H1 (cell line): Measurements from ENCODE around the gene EBF3. TPM values are rescaled to one million over a fixed set of nuclear protein-coding genes. Genes with fewer than 3 reads are reported as not detected.

Source experiments
- CTCF ChIA-PET: fragments of 300-600 bp; sonication (Branson Sonifier 250); formaldehyde crosslinking; loops from one replicate; lab custom pipeline; 2021; ENCODE audit not compliant: partially characterized antibody; lab: Charles Lee
- POLR2A ChIA-PET: fragments of 300-600 bp; sonication (Branson Sonifier 250); formaldehyde crosslinking; loops from one replicate; lab custom pipeline; 2021; ENCODE audit warnings: inconsistent platforms; ENCODE audit not compliant: partially characterized antibody; lab: Charles Lee
- DNase-seq, 2 experiments: peaks; one replicate each; pipeline versions ENCODE4 v3.0.0 to v3.0.0-alpha.2; 2010 to 2022; ENCODE audit warnings: low spot score in 2 of 2, low read depth in 1 of 2, mixed read lengths in 1 of 2
- FAIRE-seq: peaks from 2 replicates; lab custom pipeline; 2011; peaks lifted over from hg19 to GRCh38; lab: Jason Lieb, UNC
- H2AFZ ChIP-seq: 2 replicates; pipeline ENCODE4 v1.8.1; 2012; ENCODE audit warnings: low read length, inconsistent platforms
- H2AK5ac ChIP-seq: 2 replicates; pipeline ENCODE4 v1.6.1; 2013; ENCODE audit warnings: low read depth, low read length
- H2BK120ac ChIP-seq: replicated peaks from 2 replicates; pipeline ENCODE3; 2013; ENCODE audit warnings: low read depth, low read length, inconsistent platforms
- H2BK12ac ChIP-seq: 2 replicates; pipeline ENCODE4 v1.6.1; 2013; ENCODE audit warnings: low read depth, low read length
- H2BK15ac ChIP-seq: 2 replicates; pipeline ENCODE4 v1.6.1; 2013; ENCODE audit warnings: low read length
- H2BK20ac ChIP-seq: 2 replicates; pipeline ENCODE4 v1.6.1; 2013; ENCODE audit warnings: low read length
- H2BK5ac ChIP-seq: 2 replicates; pipeline ENCODE4 v1.6.1; 2013; ENCODE audit warnings: low read depth, low read length
- H3K14ac ChIP-seq: 2 replicates; pipeline ENCODE4 v1.6.1; 2013; ENCODE audit warnings: inconsistent platforms; ENCODE audit not compliant: insufficient read length
- H3K18ac ChIP-seq: 2 replicates; pipeline ENCODE4 v1.6.1; 2013; ENCODE audit warnings: low read length; ENCODE audit errors: extremely low read depth
- H3K23ac ChIP-seq: 2 replicates; pipeline ENCODE4 v1.6.1; 2013; ENCODE audit warnings: inconsistent platforms; ENCODE audit not compliant: insufficient read length
- H3K23me2 ChIP-seq: 2 replicates; pipeline ENCODE4 v1.6.1; 2013; ENCODE audit warnings: low read depth, low read length
- H3K27ac ChIP-seq: 2 replicates; pipeline ENCODE4 v1.6.1; 2011; ENCODE audit warnings: low read depth, low read length, inconsistent platforms
- H3K27me3 ChIP-seq, 4 experiments: replicated peaks in 1 of 4; 1 replicate in 1 of 4; 2 replicates in 3 of 4; pipeline versions ENCODE4 v1.6.1 to v1.8.1; 2011 to 2013; ENCODE audit warnings: low read length in 3 of 4, mild to moderate bottlenecking in 3 of 4, inconsistent platforms in 2 of 4, mixed read lengths in 2 of 4, moderate library complexity in 1 of 4; ENCODE audit not compliant: control insufficient read depth in 3 of 4, insufficient read depth in 3 of 4; ENCODE audit errors: extremely low read depth in 1 of 4
- H3K36me3 ChIP-seq, 4 experiments: 2 replicates each; pipeline versions ENCODE4 v1.6.1 to v1.8.1; 2011 to 2013; ENCODE audit warnings: mild to moderate bottlenecking in 4 of 4, low read length in 3 of 4, moderate library complexity in 2 of 4, control low read depth in 1 of 4, inconsistent platforms in 1 of 4; ENCODE audit not compliant: insufficient read depth in 4 of 4, control insufficient read depth in 2 of 4
- H3K4ac ChIP-seq: replicated peaks from 2 replicates; pipeline ENCODE3; 2013; ENCODE audit warnings: low read length, low read depth, mixed read lengths, inconsistent platforms; ENCODE audit not compliant: insufficient read length
- H3K4me1 ChIP-seq, 4 experiments: replicated peaks in 1 of 4; 1 replicate in 1 of 4; 2 replicates in 3 of 4; pipeline versions ENCODE4 v1.6.1 to v1.8.1; 2011 to 2013; ENCODE audit warnings: low read length in 3 of 4, inconsistent platforms in 2 of 4, mixed read lengths in 1 of 4; ENCODE audit not compliant: insufficient read depth in 4 of 4, control insufficient read depth in 3 of 4
- H3K4me2 ChIP-seq, 2 experiments: 2 replicates each; pipeline versions ENCODE4 v1.6.1 to v1.8.1; 2011 to 2013; ENCODE audit warnings: low read depth in 2 of 2, low read length in 2 of 2, control low read depth in 1 of 2, inconsistent platforms in 1 of 2, mild to moderate bottlenecking in 1 of 2; ENCODE audit not compliant: insufficient read depth in 1 of 2
- H3K4me3 ChIP-seq, 4 experiments: fragments of 200-600, 300-600 bp in 1 of 4; sonication (generic), shearing (Covaris generic), sonication (Bioruptor Twin) in 1 of 4; 2 replicates each; pipeline versions ENCODE4 v1.5.1 to v1.8.1; 2011 to 2016; ENCODE audit warnings: low read length in 4 of 4, low read depth in 3 of 4, control low read depth in 2 of 4, inconsistent platforms in 2 of 4, mild to moderate bottlenecking in 2 of 4, mixed read lengths in 1 of 4, moderate library complexity in 1 of 4; ENCODE audit not compliant: insufficient read depth in 2 of 4; ENCODE audit errors: extremely low read depth in 1 of 4
- H3K56ac ChIP-seq: replicated peaks from 2 replicates; pipeline ENCODE3; 2013; ENCODE audit warnings: low read depth, mild to moderate bottlenecking, mixed read lengths, low read length, inconsistent platforms; ENCODE audit not compliant: insufficient read length
- H3K79me1 ChIP-seq: 2 replicates; pipeline ENCODE4 v1.6.1; 2013; ENCODE audit warnings: low read depth, low read length, control low read depth
- H3K79me2 ChIP-seq, 2 experiments: 2 replicates each; pipeline versions ENCODE4 v1.6.1 to v1.8.1; 2012 to 2013; ENCODE audit warnings: low read length in 2 of 2, mild to moderate bottlenecking in 2 of 2, inconsistent platforms in 1 of 2; ENCODE audit not compliant: insufficient read depth in 2 of 2, control insufficient read depth in 1 of 2
- H3K9ac ChIP-seq, 4 experiments: replicated peaks in 1 of 4; 1 replicate in 1 of 4; 2 replicates in 3 of 4; pipeline versions ENCODE4 v1.6.1 to v1.8.1; 2011 to 2013; ENCODE audit warnings: low read depth in 3 of 4, low read length in 3 of 4, control low read depth in 2 of 4, mild to moderate bottlenecking in 2 of 4, moderate library complexity in 2 of 4, inconsistent platforms in 1 of 4; ENCODE audit errors: extremely low read depth in 1 of 4
- H3K9me3 ChIP-seq, 2 experiments: 2 replicates each; pipeline versions ENCODE4 v1.6.1 to v1.8.1; 2012 to 2013; ENCODE audit warnings: mild to moderate bottlenecking in 2 of 2, moderate library complexity in 2 of 2, control low read depth in 1 of 2, inconsistent platforms in 1 of 2, low read depth in 1 of 2, low read length in 1 of 2, mixed read lengths in 1 of 2; ENCODE audit not compliant: insufficient read depth in 2 of 2
- H4K20me1 ChIP-seq, 2 experiments: replicated peaks in 1 of 2; 2 replicates each; pipeline versions ENCODE3 to v1.8.1; 2011 to 2013; ENCODE audit warnings: inconsistent platforms in 2 of 2, low read length in 2 of 2, mild to moderate bottlenecking in 1 of 2; ENCODE audit not compliant: insufficient read depth in 2 of 2, control insufficient read depth in 1 of 2
- H4K5ac ChIP-seq: 2 replicates; pipeline ENCODE4 v1.6.1; 2013; ENCODE audit warnings: low read length, low read depth, mixed read lengths, inconsistent platforms; ENCODE audit not compliant: insufficient read length
- H4K8ac ChIP-seq: 2 replicates; pipeline ENCODE4 v1.8.0; 2013; ENCODE audit warnings: mild to moderate bottlenecking, moderate library complexity, low read length, inconsistent platforms; ENCODE audit not compliant: insufficient read depth; ENCODE audit errors: extremely low read depth
- H4K91ac ChIP-seq: replicated peaks from 2 replicates; pipeline ENCODE3; 2013; ENCODE audit warnings: low read length, mixed read lengths, inconsistent platforms; ENCODE audit not compliant: insufficient read length
- JUN ChIP-seq: IDR thresholded peaks from 2 replicates; pipeline ENCODE4 v1.6.1; 2011; ENCODE audit warnings: low read depth, mild to moderate bottlenecking, improper control_type of control experiment, low read length
- NANOG ChIP-seq: IDR thresholded peaks from 2 replicates; pipeline ENCODE4 v1.6.1; 2011; ENCODE audit warnings: low read length, low read depth, mild to moderate bottlenecking, inconsistent platforms; ENCODE audit not compliant: insufficient read depth, poor library complexity, severe bottlenecking
- POU5F1 ChIP-seq: IDR thresholded peaks from 2 replicates; pipeline ENCODE4 v1.6.1; 2011; ENCODE audit warnings: low read depth, mild to moderate bottlenecking, low read length, moderate library complexity
- WGBS, 2 experiments: shearing (Covaris generic) in 1 of 2; methylation state at CpG; one replicate each; pipeline versions ENCODE4 v1.1.6 to v1.1.7; 2013 to 2015; ENCODE audit warnings: low lambda C conversion rate in 2 of 2, mixed read lengths in 2 of 2, inconsistent platforms in 1 of 2, low coverage in 1 of 2, missing lambda C conversion rate in 1 of 2; ENCODE audit not compliant: insufficient replicate concordance in 2 of 2, insufficient coverage in 1 of 2, insufficient read length in 1 of 2; ENCODE audit errors: extremely low coverage in 1 of 2, missing lambda C conversion rate in 1 of 2; 5-methylcytosine and 5-hydroxymethylcytosine counted together
- polyA plus RNA-seq, 7 experiments: library from polyadenylated mRNA; depleted of rRNA in 3 of 7; stranded (reverse) in 5 of 7; unstranded in 2 of 7; fragments of >200 nt in 5 of 7; fragments of 200-250 nt in 2 of 7; gene quantifications; 1 replicate in 5 of 7; 2 replicates in 1 of 7; 4 replicates in 1 of 7; pipeline versions ENCODE4 v1.2.1 to v1.2.3, GENCODE V29; 2011 to 2013; ENCODE audit warnings: missing spikeins in 2 of 7, mixed read lengths in 2 of 7
- total RNA-seq: library from RNA; stranded (reverse); fragmentation: NEBNext Ultra II Directional; extraction: Animal tissue kit (Norgen Biotek cat#: 25700); gene quantifications from 2 replicates; pipeline ENCODE4 v1.2.1, GENCODE V29; 2021

Gene EBF3
- total and polyA plus RNA-seq, 2 of the 8 experiments (the other 6 are each of a cell fraction or from before 2014, with no cell fraction given) = 0.08 to 0.26 TPM

GRCh38 chr10:129883029-129883428 is 81.0 kb downstream of the EBF3 start:
- no peak overlapping the region for H2BK5ac ChIP-seq
- peaks cover 0 to 4% of the 10 kb centered on the region in 2 experiments for H4K20me1 ChIP-seq
- H4K91ac ChIP-seq = no peak overlapping the region
- H4K5ac ChIP-seq = no peak overlapping the region
- no peak overlapping the region for H3K18ac ChIP-seq
- H3K4me1 ChIP-seq = no peaks in the 10 kb centered on the region; a peak in 1 of 7 replicates
- H2BK120ac ChIP-seq = no peak overlapping the region
- no peaks in the 10 kb centered on the region for H3K79me2 ChIP-seq
- no peak overlapping the region for H4K8ac ChIP-seq
- H3K4ac ChIP-seq = no peak overlapping the region
- H2BK20ac ChIP-seq = no peak overlapping the region
- H3K56ac ChIP-seq = no peak overlapping the region
- H3K23me2 ChIP-seq = no peaks in the 10 kb centered on the region
- H3K27ac ChIP-seq = no peak overlapping the region
- H3K4me2 ChIP-seq = no peak overlapping the region
- H3K36me3 ChIP-seq = no peaks in the 10 kb centered on the region
- no peak overlapping the region for H3K23ac ChIP-seq
- CTCF ChIA-PET = interaction anchor here (0.6 to 16.4 kb wide), 6 partner anchors 12 to 1638 kb away, joined by 3 to 123 read pairs (median 4); no protein-coding TSS in a partner anchor
- 94% methylated on average over 9 of the region's 11 CpGs; no CpG with 5 or more reads in 1 of the 2 experiments for WGBS, 2 experiments
- no peak overlapping the region for H3K9ac ChIP-seq
- H2BK12ac ChIP-seq = no peak overlapping the region
- H2AFZ ChIP-seq = no peak overlapping the region
- H3K14ac ChIP-seq = no peak overlapping the region
- no peaks in the 10 kb centered on the region for H3K79me1 ChIP-seq
- H3K9me3 ChIP-seq = no peaks in the 10 kb centered on the region
- H3K27me3 ChIP-seq = no peaks in the 10 kb centered on the region
- no peak overlapping the region for H2AK5ac ChIP-seq
- no peak overlapping the region for H3K4me3 ChIP-seq
- H2BK15ac ChIP-seq = no peak overlapping the region
- DNase-seq = no peak
- POLR2A ChIA-PET = no interaction called here
- no peak for FAIRE-seq
- TF ChIP-seq POU5F1 = no peak
- no peak for TF ChIP-seq NANOG
- no peak for TF ChIP-seq JUN
